Measurements from ENCODE around the gene CCDC178.

Gene CCDC178

DNA sequence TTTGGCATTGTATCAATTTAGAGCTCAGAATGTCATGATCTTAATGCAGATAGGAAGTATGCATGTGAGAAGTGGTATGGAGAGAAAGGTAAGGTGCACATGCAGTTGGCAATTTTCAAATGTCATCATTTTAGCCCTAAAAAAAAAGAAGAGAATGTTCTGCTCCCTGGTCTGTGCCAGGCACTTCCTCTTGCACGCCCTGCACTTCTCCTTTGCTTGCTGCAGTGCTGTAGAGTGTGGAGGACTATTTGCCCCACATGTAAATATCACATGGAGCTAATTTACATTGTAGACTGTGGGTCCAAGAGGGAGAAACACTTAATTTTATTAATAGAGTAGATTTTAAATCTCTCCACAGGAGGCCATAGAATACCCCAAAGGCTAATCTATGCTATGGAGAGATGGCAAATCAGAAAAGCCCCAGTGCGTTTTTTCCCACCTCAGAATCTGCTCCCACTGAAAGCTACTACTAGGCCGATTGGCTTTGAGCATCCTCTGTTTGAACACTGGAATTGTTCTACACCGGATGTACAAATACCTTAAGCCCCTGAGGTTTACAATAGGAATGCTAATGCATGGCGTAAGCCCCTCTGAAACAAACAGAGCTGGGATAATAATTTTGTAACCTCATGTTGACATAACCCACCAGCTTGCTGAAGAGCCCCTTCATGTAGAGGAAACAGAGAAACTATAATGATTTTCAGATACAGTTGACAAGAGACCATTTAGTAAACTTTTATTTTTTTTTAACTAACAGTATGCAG, 530.5 kb downstream of the CCDC178 start:
- no peak for DNase-seq

DNA sequence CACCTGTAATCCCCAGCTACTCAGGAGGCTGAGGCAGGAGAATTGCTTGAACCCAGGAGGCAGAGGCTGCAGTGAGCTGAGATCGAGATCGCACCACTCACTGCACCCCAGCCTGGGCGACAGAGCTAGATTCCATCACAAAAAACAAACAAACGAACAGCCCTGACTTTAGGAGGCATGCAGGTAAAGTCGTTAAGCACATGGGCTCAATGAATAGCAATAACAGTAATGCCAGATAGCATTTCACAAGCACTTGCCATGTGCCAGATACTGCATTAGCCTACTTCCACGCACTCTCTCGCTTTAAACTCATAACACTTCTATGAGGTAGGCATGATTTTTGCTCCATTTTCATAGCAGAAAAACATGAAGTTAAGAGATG, 532.1 kb downstream of the CCDC178 start:
- no peak for DNase-seq

DNA sequence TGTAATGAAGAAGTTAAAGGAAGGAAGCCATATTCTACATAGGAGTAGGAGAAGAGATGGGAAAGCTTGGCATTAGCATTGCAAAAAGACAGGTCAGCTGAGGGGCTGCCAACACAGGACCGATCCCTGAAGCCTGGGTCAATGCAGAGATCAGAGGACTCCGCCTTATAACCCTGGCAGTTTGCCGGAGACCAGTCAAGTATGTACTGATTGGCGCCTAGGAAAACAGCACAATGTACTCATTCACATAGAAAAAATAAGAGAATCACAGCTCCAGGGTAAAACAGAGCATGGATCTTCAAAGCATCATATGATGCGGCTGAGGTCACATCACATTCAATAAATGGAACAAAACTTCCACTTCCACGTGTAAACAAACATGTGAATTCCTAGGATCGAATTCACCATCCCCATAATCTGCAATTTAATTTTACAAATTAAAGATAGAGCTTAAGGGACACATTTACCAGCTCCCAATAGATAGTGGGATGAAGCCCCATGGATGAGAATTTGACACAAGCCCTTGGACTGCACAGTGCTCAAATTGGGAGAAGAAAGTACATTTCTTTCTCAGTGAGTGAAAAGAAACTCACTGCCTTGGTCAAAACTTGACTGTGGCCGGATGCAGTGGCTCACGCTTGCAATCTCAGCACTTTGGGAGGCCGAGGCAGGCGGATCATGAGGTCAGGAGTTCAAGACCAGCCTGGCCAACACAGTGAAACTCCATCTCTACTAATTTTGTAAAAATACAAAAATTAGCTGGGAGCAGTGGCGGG, 532.7 kb downstream of the CCDC178 start:
- DNase-seq: no peak

DNA sequence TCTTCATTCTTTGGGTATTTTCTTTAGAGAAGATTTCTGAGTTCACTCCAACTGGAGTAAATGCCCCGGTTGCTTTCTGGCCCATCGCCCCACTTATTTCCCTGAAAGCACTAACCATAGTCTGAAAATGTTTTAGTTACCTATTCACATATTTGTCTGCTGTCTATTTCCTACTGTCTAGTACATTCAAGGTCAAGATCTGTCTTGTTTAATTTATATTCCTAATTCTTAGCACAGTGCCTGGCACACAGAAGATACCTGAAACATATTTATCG, 533.3 kb downstream of the CCDC178 start:
- DNase-seq: no peak

DNA sequence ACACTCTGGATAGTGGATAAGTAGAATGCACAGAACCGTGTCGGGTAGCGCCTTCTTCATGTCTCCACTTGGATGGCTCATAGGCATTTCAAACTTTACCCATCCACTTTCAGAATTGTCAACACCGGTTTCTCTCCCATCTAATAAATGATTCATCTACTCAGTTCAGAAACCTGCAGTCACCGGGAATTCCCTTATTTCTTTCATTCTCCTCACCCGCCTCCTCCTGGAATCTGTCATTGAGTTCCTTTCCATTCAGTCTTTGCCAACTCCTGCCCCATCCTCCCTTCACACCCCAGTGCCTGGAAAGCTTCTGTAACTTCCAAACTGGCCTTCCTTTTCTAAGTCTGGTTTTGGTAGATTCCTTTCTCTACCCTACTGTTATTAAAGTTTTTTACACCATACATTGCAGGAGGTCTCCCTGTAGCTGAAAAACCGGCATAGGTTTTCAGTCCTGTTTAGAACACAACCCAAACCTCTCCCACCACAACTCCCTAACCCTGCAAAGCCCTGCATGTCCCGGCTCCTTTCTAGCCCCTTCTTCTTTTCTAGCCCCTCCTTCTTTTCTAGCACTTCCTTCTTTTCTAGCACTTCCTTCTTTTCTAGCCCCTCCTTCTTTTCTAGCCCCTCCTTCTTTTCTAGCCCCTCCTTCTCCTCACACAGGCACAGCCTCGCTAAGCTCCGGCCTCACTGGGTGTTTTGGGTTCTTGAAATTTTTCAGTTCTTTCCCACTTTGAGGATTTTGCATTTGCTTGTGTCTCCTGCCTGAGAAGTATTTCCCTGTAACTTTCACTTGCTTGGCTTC, 533.8 kb downstream of the CCDC178 start:
- no peak for DNase-seq

DNA sequence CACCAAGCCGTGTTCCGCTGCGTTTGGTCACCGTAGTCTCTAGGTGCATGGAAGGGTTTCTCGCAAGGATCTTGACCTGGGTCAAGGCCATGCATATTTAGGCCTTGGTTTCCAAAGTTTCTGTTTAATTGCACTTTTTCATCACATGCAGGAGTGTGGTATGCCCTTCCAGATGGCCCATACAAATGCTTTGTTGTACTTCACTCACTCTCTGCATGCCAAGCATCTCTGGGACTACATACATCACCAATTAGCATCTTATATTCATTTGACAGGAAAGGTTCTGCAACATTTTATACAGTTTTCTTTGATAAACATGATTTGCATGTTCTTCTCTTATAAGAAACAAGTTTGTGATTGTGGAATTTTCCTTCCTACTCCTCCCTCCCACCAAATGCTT, 534.9 kb downstream of the CCDC178 start:
- DNase-seq: no peak

DNA sequence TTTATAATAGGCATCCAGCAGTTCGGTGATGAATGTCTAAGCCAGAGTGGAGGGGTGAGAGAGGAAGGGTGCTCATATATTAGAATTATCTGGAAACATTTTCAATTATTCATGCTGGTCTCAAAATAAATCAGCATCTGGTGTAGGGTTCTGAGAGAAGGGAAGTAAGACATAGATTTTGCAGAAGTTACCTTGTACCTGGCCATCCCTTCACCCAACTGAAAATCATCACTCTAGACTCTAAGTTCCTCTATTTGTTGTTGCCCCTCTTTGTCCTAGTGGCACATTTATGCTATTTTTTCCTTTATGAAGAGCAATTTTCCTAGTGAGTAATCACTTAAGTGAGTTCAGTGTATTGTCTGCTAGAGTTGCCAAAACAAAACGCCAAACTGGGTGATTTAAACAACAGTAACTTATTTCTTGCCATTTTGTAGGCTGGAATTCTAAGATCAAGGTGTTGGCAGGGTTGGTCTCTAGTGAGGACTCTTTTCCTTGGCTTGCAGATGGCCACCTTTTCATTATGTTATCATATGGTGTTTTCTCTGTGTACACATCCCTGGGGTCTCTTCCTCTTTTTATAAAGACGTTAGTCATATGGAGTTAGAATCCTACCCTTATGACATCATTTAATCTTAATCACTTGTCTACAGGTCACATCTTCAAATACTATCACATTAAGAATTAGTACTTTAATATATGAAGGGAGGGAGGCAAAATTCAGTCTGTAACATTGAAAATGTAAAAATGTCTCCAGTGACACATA, 537.8 kb downstream of the CCDC178 start:
- DNase-seq: no peak

DNA sequence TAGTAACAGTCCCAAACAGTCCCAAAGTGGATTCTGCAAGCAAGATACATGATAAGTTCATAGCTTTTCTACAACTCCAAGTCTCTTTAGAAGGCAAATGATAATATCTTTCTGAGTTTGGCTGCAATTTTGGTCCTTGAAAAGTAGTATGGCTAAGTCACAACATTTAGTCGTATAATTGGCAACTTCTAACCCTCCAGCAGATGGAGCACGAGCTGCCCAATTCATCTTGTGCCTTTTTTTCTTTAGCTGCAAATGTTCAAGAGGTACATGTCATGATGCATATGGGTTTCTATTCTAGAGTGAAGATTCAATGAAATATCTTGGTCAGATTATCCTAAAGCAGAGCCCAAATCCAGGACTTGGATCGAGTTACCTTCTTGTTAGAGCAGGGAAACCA, 540.7 kb downstream of the CCDC178 start:
- DNase-seq: peak; percentile 32

DNA sequence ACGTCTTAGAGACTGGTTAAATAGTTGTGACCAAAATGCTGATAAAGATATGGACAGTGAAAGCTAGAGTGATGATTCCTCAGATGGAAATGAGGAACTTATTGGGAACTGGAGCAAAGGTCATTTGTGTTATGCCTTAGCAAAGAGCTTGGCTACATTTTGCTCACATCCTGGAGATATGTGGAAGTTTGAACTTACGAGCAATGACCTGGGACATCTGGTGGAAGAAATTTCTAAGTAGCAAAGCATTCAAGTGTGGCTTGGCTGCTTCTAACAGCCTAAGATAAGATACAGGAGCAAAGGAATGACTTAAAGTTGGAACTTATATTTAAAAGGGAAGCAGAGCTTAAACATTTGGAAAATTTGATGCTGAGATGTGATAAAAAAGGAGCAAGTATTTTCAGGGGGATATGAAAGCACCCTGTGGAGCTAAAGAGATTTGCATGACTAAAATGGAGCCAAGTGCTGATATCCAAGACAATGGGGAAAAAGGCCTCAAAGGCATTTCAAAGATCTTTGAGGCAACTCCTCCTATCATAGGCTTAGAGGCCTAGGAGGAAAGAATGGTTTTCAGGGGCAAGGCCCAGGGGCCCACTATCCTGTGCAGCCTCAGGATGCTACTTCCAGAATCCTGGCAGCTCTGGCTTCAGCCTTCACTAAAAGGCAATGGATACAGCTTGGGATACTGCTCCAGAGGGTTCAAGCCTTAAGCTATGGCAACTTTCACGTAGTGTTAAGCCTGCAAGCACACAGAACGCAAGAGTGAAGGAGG, 543.6 kb downstream of the CCDC178 start:
- no peak for DNase-seq

DNA sequence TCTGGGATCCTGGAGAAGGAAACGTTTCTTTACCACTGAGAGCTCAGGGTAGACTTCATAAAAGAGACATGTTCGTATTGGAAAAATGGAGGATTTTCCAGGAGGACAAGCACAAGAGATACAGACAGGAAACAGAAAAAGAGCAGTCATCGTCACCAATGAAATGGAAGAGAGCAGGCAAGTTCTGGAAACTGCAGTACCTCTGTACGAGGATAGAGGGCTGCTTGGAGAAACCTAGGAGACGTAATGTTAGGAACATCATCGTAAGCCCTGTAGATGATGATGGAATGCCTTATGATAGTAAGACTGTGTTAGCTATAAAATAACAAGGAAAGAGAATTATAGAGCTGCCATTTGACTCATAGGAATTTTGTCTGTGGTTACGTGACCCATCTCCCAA, 546.6 kb downstream of the CCDC178 start:
- DNase-seq: peak; percentile 50

DNA sequence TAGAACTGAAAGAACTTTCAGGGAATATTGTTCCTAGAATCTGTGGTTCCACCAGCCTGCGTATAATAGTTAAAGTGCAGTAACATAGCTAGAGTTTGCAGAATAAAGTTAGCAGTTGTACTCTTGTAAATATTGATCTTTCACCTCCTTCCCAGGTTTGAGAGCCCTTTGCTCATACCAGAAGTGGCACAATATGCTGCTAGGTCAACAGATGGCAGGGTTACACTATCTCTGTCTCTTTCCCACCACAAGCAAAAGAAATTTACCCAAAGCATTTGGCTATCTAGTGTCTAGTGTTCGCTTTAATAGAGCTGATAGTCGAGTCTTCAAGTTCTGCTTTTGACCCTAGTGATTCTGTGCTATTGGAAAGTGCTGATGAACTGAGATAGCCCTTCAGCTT, 548.7 kb downstream of the CCDC178 start:
- DNase-seq: no peak

DNA sequence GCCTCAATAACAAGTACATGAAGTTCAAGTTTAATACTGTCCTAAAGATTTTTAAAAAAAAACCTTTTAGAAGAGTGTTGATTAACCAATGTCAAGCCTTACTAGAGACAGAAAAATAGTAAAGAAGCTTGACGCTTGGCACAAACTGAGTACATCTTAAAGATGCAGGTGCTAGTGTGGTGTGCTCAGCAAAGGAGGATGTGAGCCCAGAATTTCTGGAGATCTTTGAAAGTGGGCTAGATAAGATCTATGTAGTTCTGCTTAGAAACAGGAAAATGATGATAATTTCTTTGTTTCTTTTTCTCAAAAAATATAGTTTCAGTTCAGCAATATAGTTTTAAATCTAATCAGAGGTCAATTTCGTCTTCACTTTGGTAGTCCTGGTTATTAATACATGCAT, 549.4 kb downstream of the CCDC178 start:
- no peak for DNase-seq

DNA sequence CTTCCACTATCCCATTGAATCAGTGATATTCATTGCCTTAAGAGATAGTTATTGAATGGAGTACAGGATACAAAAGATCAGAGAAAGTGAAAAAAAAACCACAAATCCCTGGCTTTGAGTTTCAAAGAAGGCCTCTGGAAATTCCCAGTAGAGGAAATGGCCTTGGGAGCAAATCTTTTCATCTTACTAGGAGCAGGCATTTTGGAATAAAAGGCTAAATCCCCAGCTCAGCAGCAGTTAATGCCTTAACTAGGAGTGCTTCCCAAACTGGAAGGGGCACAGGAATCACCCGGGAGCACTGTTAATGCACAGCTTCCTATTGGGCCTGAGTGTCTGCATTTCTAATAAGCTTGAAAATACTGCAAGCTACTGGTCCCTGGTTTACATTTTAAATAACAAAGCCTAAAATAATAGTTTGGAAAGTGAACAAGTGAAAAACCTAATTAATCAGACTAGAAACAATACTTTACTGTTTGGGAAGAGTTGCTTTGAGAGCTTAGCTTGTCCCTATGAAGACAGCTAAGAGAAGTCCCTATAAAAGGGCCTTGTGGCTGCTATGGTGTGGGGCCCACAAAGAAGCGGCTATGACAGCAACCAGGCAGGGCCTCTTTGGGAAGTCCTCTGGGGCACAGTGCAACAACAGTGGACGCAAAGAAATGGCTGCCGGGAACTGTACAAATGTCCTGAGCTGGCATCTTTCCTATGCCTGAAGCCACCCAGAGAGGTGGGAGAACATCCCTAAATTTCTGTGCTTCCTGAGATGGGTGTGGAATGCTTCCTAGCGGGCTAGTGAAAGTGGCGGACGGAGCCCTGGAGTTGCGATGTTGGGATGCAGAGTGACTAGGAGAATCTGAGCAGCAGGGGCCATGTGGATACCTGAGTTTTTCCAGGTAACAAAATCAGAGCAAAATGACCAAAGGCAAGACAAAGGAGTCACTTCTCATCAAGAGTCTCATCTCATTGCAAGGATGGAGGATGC, 550.6 kb downstream of the CCDC178 start:
- DNase-seq: no peak

DNA sequence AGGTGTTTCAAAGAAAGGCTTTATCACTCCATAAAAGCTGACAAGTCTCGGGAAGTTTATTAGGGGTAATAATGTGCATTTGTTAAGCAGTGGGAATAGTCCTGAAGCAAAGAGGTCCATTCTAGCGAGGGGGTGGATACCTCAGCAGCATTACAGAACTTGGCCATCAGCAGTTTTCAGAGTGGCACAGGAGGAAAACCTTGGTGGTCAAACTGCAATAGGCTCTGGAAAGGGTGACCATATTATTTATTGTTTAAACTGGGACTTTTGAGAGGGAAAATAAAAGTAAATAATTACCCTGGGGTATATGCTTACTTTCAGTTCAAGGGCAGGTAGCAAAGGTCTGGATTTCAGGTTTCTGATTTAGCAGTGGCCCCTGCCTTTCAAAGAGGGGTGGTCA, 552.2 kb downstream of the CCDC178 start:
- no peak for DNase-seq
